GM23248 (cell line): ENCODE data around the gene CLEC19A.

Experiments
- EZH2 ChIP-seq: fragments of 200-600 bp; sonication (generic); IDR thresholded peaks from 2 replicates; pipeline ENCODE4 v1.6.1; 2018; ENCODE audit warnings: antibody characterized with exemption, mild to moderate bottlenecking; ENCODE audit not compliant: insufficient read depth, poor library complexity, severe bottlenecking
- EZH2phosphoT487 ChIP-seq: fragments of 200-600 bp; sonication (generic); IDR thresholded peaks from 2 replicates; pipeline ENCODE4 v1.6.1; 2018; ENCODE audit warnings: antibody characterized with exemption, moderate library complexity, mild to moderate bottlenecking, low read depth; ENCODE audit not compliant: insufficient read depth

GRCh38 chr16:19354371-19354770 is 68.8 kb downstream of the CLEC19A start:
- TF ChIP-seq EZH2phosphoT487 (no peak), EZH2 (no peak)
